Cardiac fibroblast (primary cell): ENCODE data around the gene PIGW.

ENCODE experiments used
- DNase-seq, 2 donors: peaks; one replicate each; pipeline versions ENCODE4 v3.0.0 to v3.0.0-alpha.2; 2010; ENCODE audit warnings: low read depth in 2 of 2
- H3K4me3 ChIP-seq, 2 donors: replicated peaks in 1 of 2; 1 replicate in 1 of 2; 2 replicates in 1 of 2; pipeline ENCODE4 v1.5.1; 2011; ENCODE audit warnings: low read depth in 2 of 2, low read length in 2 of 2, mild to moderate bottlenecking in 2 of 2, moderate library complexity in 1 of 2
- CTCF ChIP-seq: IDR thresholded peaks from one replicate; pipeline ENCODE4 v1.5.1; 2011; ENCODE audit warnings: low read depth, mild to moderate bottlenecking, low read length, inconsistent platforms

The PIGW gene

GRCh38 chr17:36534840-36535668 is at the start of gene PIGW, which contains the start of gene MYO19:
Gene PIGW (plus strand): TSS chr17:36534987. CDS start chr17:36537102, 2,115 bp downstream.
Gene MYO19 (minus strand): TSS chr17:36534868. CDS start chr17:36532538, 2,330 bp downstream.
- H3K4me3 ChIP-seq, result peak within 1 kb of the TSS; percentile 83 to 95
- peak; percentile 88 to 92 for DNase-seq
- TF ChIP-seq CTCF, result no peak

- no peak for DNase-seq
- TF ChIP-seq CTCF, result no peak
- H3K4me3 ChIP-seq, result no peak overlapping the region
These were observed 49.8 kb upstream of the PIGW start for GRCh38 chr17:36485027-36485426.

- no peak for TF ChIP-seq CTCF
- peak overlapping the region; percentile 95 to 97 for H3K4me3 ChIP-seq
- no peak for DNase-seq
These were observed 49.0 kb upstream of the PIGW start for GRCh38 chr17:36485805-36486203.

- TF ChIP-seq CTCF, result no peak
- DNase-seq, result peak; percentile 95 to 96
- peak within 1 kb of the TSS; percentile 95 to 97 for H3K4me3 ChIP-seq
These were observed 48.3 kb upstream of the PIGW start, which contains the start of gene ZNHIT3 for GRCh38 chr17:36486204-36487194. Gene ZNHIT3 (plus strand): TSS chr17:36486681. CDS start chr17:36486700, 19 bp downstream.

GRCh38 chr17:36493956-36494355 is 40.8 kb upstream of the PIGW start:
- no peak for TF ChIP-seq CTCF
- no peak overlapping the region for H3K4me3 ChIP-seq
- no peak for DNase-seq

- H3K4me3 ChIP-seq, result no peak overlapping the region
- no peak for TF ChIP-seq CTCF
- DNase-seq, result no peak
These were observed 40.1 kb upstream of the PIGW start for GRCh38 chr17:36494674-36495073.
